GM10266 (cell line): Measurements from ENCODE around the gene PLEKHA6.

ENCODE experiments used
- DNase-seq: peaks from one replicate; pipeline ENCODE4 v3.0.0; 2012; ENCODE audit errors: extremely low spot score
- TF ChIP-seq, protein P1 (sequence below): IDR thresholded peaks from 2 replicates; pipeline ENCODE4 v1.5.1; 2012; ENCODE audit warnings: mild to moderate bottlenecking, low read depth; ENCODE audit not compliant: control insufficient read depth, insufficient read depth; ENCODE audit errors: missing control alignments

The PLEKHA6 gene

GRCh38 chr1:204326771-204327300 is 32.9 kb downstream of the PLEKHA6 start:
- DNase-seq = no peak
- TF ChIP-seq, protein P1, sequence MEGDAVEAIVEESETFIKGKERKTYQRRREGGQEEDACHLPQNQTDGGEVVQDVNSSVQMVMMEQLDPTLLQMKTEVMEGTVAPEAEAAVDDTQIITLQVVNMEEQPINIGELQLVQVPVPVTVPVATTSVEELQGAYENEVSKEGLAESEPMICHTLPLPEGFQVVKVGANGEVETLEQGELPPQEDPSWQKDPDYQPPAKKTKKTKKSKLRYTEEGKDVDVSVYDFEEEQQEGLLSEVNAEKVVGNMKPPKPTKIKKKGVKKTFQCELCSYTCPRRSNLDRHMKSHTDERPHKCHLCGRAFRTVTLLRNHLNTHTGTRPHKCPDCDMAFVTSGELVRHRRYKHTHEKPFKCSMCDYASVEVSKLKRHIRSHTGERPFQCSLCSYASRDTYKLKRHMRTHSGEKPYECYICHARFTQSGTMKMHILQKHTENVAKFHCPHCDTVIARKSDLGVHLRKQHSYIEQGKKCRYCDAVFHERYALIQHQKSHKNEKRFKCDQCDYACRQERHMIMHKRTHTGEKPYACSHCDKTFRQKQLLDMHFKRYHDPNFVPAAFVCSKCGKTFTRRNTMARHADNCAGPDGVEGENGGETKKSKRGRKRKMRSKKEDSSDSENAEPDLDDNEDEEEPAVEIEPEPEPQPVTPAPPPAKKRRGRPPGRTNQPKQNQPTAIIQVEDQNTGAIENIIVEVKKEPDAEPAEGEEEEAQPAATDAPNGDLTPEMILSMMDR = no peak

- TF ChIP-seq, protein P1 = no peak
Observed at GRCh38 chr1:204325944-204326343, 33.8 kb downstream of the PLEKHA6 start.

DNA sequence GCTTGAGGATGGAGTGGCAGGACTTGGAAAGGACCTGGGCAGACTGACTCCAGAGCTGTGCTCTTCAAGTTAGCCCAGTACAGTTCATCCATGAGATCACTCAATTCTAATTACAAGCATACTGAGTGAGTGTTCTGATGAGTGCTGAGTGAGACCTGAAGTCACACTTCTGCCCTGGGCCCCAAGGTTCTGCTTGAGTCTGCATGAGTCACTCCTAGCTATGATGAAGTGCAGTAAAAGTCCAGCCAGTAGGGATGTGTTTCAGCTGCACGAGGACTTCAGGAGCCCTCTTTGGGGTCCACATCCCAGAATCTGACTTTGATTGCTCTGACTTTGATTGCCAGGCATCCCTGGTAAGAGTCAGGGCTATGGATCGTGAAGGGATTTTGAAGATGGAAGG is 35.8 kb downstream of the PLEKHA6 start:
- DNase-seq = no peak
- TF ChIP-seq, protein P1 = no peak

More at GRCh38 chr1:204325944-204326343, 33.8 kb downstream of the PLEKHA6 start:
- no peak for DNase-seq

DNA sequence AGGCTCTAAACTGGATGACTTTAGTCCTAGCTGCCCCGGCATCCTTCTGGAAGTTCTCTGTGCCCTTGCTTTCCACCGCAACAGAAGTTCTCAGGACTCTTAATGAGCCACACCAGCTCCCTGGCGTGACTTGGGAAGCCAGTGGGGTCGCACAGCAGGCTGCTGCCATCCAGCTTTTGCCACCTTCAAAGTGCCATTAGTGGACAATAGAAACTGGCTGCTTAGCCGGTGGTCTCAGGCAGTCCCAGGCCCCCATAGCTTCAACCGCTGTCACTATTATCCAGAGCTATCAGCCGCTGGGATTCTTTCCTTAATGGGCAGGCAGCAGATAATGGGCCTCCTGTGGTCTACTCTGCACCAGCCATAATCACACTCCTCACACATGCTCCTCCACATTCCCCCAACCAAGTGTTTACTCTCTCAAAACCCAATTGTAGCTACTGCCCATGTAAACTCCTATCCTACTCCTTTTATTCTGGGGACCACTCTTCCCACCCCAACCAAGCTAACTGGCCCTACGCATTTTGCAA is 37.3 kb downstream of the PLEKHA6 start:
- DNase-seq = no peak
- TF ChIP-seq, protein P1 = no peak

- TF ChIP-seq, protein P1 = no peak
Observed at GRCh38 chr1:204321665-204322064, 38.1 kb downstream of the PLEKHA6 start.

GRCh38 chr1:204321051-204321450 is 38.7 kb downstream of the PLEKHA6 start:
- TF ChIP-seq, protein P1 = no peak
- DNase-seq = no peak

More at GRCh38 chr1:204321665-204322064, 38.1 kb downstream of the PLEKHA6 start:
- DNase-seq = no peak

DNA sequence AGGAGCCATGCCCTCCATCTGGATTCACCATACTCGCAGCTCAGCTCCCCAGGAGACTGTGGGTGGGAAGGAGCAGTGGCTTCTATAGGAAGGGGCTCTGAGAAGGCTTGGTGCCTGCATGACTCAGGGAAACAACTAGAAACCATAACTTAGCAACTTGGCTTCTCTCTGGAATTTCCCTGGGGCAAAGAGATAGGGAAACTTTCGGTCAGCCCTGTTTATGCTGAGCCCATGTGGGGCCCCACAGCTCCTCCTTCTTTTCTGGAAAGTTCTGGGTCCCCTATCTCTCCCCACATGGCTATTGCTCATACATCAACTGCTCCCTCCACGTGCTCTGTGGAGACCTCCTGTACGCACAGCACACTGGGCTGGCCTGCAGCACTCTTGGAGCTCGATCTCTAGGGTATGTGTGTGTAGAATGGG is 39.3 kb downstream of the PLEKHA6 start:
- DNase-seq = no peak
- TF ChIP-seq, protein P1 = no peak
